ENCODE data around the gene PPARA.

The PPARA gene

DNA sequence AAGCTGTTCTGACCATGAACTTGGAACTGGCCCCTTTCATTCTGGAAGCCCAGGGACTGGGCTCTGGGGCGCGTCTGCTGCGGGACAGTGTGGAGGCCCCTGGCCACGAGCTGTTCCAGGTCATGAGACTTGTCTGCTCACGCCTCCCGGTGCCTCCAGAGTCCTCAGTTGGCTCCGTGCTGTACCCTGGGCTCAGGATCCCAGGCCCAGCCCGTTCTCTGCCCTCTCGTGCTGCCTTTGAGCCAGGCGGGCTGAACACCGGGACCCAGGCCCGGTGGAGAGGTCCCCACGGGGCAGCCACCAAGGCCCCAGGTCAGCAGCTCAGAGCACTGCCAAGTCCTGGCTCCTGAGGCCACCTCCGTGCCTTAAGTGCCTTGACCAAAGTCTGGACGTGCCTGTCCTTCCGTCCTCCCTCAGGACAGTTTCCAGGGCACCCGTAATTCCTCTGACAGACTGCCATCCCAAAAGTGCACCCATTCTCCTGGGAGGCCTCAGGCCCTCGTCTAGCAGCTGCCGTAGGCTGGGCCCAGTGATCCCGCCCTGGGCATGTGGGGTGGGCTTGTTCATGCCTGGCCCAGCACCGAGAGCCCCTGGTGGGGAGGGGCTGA is 36.3 kb upstream of the PPARA start:
- DNase-seq (ENCODE audit: low read depth): no peak

DNA sequence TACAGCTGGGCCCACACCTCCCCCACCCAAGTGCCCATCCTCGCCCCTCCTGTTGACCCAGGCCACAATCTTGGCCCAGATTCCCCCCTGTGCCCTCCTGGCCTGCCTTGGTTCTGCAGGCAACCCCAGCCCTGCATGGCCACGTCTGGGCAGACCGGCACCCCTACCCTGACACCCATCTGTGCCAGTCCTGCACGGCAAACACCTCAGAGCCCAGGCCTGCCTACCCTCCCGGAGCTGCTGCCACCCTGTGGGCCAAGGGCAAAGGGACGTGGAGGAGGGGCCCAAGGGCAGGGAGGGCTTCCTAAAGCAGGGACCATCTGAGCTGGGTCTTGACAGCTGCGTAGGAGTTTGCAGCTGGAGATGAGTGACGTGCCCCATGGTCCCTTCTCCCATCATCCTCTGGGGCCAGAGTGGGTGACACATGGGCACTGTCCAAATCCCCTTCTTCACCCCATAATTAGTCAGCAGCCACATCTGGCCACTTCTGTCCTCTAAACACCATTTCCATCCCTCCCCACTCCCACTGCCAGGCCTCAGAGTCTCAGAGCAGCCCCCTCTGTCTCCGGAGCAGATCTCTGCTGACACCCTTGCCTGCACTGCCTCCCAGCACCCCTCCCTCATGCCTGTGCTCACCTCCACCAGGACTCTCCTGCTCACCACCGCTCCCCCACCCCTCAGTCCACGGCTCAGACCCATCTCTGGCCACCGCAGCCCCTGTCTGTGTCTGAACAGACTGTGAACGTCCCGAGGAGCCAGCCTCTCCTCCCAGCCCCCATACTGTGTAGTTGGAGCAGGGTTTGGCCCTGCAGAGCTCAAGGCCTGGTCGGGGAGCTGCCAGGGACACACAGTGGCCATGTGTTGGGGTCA is 35.6 kb upstream of the PPARA start:
- DNase-seq (ENCODE audit: low read depth): no peak

DNA sequence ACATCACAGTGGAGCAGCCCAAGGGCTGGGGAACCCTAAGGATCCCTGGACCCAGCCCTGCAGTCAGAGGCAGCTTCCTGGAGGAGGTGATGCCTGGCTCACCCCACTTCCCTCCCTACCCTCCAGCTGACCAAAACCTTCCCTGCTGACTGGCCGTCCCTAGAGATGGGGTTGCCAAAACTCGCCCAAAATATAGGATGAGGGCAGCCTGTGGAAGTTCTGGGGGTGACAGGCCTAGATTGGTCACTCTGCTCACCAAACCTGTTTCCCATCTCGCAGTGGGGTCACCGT is 35.0 kb upstream of the PPARA start:
- no peak for DNase-seq (ENCODE audit: low read depth)

DNA sequence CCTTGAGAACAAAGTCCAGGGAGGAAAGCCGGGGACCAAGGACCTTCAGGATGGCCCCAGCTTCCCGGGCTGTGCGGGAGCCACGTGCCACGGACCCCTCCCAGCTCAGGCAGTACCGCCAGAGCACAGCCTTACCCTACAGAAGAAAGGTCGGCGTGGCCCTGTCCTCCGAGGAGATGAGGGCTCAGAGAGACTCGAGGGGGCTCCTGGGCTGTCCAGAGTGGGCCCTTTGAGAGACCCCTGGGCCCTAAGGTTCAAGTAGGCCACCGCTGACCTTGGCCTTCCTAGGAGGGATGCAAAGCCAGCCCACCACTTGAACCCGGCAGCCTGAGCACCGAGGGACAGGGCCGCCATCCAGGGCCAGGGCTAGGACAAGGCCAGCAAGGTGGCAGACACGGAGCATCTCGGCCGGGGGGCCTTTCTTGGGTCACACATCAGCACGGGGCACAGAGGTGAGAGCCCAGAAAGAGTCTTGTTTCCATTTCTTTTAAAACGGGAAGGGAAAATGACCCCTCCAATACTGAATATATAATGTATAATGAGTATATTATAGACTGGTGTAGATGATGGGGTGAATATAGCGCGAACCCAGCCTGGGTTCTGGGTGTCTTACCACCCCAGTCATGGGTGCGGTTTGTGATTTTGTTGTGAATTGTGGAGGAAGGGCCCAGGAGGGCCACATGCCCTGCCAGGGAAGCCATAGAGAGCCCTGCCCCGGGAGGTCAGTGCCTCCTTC is 34.4 kb upstream of the PPARA start:
- no peak for DNase-seq (ENCODE audit: low read depth)

DNA sequence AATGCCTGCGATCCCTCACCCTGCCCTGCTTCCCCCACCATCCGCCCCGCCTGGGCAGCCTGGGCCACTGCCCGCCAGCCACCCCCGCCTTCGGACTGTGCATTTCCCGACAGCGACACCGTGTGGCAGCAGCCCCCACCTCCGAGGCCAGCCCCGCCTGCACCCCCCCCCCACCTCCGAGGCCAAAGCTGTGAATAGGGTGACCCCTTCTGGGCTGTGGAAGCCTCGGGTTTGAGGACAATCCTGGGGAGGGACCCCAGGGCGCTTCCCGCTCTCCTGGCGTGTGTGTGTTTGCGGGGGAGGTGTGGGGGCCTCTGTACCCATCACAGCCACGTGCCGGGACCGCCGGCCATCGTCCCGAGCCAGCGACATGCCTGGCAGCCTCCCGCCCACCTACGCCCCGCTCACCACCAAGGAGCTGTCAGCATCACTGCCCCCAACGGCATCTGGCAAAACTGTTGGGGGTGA is 33.8 kb upstream of the PPARA start:
- DNase-seq (ENCODE audit: low read depth): peak; percentile 73

DNA sequence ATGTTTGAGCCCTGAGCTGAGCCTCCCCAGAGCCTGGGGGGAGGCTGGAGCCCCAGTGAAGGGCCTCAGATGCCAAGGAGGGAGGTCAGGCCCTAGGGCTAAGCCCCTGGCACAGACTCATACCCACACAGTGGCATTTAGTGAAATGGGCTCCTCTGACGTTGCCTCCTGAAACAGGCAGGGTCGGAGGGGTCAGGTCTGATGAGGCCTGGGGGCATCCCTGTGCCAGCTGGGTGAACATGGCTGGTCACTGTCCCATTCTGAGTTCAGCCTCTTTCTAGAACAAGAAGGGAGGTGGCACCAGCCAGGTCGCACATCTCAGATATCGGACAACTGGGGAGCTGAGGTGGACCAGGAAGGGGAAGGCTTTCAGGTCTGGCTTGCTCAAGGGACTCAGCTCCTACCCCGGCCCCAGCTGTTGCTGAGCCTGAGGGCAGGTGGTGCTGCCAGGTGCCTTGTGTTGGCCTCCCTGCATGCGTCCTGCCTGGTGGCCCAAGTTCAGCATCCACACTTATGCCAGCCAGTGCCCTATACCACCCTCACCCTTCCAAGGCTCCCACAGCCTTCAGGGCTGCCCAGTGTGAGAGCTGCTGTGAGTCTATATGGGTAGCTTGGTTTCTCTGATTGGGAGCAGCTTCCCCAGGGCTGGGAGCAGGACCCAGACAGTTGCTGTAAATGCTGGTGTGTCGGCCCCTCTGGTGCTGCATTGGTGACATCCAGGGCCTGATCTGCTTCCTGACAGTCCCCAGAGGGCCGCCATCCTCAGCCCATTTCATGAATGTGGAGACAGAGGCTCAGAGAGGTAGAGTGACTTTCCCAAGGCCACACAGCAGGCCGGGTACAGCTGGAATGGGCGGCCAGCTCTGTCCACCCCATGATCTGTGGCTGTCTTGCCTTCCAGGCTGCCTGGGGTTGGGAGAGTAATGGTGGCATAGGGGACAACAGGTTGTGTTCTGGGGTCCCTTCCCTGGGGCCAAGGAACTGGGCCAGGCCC is 32.8 kb upstream of the PPARA start:
- no peak for DNase-seq (ENCODE audit: low read depth)

DNA sequence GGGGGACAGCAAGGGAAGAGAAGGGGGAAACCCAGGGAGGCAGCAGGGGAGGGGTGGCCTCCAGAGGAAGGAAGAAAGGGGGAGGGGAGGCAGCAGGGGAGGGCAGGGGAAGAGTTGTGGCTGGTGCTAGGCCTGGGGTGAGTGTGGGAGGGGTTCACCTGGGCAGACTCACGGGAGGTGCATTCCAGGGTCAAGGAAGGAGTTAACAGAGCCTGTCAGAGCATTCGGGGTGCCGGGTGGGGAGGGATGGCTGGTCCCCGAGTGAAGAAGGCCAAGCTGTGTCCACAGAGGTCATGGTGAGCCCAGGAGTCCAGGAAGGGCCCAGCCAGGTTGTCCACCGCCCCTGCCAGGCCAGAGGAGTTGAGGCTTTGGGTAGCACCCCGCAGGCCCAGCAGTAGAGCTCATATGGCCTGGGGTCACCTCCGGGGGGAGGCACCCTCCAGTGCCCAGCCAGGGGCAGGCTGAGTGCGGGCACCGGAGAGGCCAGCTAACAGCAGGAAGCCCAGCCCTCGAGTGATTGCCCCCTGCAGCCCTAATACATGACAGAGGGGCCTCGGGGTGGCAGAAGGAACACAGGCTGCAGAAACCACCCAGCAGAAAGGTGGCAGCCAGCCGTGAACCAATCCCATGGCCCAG is 31.1 kb upstream of the PPARA start:
- no peak for DNase-seq (ENCODE audit: low read depth)

DNA sequence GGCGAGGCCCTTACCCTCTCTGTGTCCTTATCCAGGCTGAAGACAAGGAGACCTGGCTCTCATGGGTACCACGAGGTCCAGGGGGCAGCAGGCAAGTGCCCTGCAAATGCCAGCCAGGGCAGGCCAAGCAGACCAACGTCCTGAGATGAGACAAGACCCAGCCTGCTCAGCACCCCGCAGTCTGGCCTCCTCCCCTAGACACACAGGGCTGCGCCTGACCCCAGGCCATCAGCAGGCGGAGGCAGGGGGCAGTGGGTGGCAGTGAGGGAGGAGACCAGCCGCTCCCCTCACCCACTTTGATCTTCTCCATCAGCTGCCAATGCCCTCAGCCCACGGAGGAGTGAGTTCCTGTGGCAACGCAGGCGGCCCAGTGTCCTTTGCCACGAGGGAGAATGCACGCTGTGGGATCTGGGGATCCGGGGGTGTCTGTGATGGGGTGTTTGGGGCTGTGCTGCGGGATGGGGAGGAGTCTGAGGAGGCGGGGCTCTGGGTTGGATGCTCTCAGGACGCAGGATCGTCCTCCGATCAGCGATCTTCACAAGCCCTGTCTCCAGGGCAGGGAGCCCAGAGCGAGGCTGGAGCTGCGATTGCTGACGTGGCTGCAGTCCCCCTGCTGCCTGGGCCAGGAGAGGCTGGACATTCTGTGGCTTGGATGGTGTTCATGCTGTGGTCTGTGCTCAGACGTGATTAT is 30.5 kb upstream of the PPARA start:
- DNase-seq (ENCODE audit: low read depth): peak; percentile 53

DNA sequence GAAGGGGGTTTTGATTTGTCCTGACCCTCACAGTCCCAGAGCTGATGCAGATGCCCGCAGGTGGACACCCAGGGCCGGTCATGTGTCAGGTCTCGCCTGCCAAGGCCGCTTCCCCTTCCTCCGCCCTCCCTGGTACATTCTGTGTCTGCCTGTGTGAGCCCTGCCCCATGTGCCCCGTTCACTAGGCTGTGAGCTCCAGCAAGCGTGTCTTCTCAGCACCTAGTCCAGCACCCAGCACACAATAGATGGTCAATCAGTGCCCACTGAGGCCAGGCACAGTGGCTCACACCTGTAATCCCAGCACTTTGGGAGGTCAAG is 29.9 kb upstream of the PPARA start:
- DNase-seq (ENCODE audit: low read depth): no peak

DNA sequence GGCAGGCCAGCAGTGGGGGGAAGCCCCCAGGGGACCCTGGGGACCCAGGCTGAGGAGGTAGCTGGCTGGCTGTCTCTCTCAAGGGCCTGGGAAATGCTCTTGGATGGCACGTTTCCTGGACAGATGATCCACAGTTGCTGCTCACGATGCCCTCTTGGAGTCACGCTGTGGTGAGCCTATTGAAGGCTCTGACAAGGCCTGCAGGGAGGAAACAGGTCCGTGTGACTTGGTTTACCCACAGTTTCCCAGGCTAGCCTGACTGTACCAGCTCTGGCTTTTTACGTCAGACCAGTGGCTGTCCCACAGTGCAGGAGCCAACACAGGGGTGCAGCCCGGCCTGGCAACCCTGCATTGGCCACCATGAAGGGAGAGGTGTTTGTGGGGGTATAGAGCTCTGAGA is 29.2 kb upstream of the PPARA start:
- DNase-seq (ENCODE audit: low read depth): no peak

DNA sequence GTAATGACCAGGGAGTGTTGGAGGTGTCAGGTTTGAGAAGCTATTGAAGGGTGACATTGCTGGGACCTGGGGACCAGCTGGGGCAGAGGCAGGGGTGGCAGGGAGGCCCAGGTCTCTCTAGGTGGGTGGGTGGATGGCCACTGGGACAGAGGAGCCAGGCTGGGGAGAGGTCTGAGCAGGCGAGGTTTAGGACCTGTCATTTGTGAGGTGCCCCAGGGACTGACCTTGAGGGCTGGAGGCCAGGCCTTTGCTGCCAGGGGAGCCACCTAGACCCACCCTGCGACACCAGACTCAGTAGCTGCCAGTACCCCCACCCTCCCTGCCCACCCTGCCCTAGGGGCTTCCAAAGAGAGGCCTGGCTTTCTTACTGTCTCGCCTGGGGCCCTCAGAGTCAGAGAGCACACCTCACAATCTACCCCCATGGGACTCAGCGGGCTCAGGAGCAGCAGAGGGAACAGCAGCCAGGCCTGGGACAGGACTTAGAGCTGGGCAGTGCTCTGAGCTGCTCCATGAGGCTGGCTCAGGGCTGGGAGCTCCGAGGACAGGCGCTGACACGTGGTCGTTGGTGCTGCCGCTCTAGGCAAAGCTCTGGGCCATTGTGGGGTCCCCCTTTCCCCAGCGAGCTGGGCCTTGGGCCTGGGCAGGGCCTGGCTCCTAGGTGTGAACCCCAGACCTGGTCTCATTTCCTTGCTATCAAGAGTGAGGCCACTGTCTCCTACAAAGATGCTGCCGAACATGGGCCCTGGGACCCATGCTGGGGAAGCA is 28.6 kb upstream of the PPARA start:
- no peak for DNase-seq (ENCODE audit: low read depth)

DNA sequence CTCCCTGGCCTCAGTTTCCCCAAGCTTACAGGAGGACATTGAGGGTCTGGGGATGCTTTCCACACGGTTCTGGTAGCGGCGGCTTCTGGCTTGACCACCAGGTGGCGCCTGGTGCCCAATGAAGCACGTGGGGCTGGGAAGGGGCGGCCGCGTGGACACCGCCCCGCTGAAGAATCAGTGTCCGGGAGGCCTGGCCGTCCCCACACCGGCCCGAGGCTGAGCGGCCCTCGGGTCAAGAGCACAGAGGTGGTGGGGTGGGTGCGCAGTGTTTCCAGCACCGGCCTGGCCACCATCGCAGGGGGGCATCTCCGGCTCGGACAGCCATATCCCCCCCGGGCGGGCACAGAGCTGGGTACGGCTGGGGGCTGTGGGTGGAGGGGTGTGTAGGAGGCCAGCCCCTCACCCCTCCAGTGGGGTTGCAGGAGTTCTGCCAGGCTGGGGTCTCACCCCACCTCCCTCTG is 27.8 kb upstream of the PPARA start:
- DNase-seq (ENCODE audit: low read depth): peak; percentile 27

DNA sequence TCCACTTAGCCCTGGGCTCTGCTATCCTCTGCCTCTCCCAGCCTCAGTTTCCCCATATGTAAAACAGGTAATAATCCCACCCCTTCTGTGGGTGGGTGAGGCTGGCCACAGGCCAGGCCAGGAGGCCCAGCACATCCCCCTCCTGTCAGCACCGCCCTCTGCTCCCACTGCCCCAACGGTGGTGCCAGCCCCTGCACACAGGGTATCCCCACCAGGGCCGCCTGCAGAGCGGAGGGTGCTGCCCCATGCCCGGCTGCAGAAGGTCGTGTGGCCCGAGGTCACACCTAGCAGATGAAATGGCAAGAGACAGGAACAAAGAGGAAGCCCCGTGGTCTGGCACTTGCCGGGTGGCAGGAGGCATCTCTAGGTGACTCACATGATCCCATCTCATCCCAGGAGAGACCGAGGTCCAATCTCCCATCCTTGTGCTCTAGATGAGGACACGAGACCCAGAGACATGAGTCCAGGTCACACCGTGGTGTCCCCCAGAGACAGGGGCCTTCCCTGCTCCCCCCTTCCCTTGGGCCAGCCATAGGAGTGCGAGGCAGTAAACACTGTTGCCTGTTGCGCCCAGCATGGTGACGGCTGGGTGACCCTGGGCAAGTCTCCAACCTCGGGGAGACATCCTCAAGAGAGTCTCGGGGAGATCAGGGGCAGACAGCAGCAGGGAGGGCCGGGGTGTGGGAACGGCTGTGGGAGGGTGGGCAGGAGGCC is 27.2 kb upstream of the PPARA start:
- DNase-seq (ENCODE audit: low read depth): no peak

DNA sequence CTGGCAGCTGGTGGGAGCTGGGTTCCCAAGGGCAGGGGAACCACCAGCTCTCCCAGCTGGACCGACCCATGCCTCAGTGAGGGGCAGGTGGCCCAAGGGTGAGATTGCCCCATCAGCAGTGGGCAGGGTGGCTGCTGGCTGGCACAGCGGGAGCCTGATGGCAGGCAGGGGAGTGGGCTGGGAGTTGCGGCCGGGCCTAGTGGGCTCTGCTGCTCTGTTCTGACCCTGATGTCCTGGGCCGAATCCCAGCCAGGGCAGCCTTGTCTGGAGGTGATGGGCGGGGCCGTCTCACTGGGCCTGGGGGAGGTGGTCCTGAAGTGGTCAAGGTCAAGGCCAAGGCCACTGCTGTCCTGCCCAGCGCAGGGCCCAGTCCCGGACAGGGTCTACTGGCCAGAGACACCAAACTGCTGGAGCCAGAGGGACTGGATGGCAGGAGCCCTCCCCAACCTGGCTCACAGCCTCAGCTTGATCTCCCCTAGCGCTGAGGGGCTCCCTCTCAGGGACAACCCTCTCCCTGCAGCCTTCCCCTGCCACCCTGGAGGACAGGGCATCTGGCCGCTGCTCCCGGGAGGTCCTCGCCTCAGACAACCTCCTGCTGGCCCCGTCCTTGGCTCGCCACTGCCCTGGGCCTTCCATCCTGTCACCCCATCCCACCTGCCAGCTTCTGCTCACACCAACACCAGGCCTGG is 26.5 kb upstream of the PPARA start:
- no peak for DNase-seq (ENCODE audit: low read depth)

DNA sequence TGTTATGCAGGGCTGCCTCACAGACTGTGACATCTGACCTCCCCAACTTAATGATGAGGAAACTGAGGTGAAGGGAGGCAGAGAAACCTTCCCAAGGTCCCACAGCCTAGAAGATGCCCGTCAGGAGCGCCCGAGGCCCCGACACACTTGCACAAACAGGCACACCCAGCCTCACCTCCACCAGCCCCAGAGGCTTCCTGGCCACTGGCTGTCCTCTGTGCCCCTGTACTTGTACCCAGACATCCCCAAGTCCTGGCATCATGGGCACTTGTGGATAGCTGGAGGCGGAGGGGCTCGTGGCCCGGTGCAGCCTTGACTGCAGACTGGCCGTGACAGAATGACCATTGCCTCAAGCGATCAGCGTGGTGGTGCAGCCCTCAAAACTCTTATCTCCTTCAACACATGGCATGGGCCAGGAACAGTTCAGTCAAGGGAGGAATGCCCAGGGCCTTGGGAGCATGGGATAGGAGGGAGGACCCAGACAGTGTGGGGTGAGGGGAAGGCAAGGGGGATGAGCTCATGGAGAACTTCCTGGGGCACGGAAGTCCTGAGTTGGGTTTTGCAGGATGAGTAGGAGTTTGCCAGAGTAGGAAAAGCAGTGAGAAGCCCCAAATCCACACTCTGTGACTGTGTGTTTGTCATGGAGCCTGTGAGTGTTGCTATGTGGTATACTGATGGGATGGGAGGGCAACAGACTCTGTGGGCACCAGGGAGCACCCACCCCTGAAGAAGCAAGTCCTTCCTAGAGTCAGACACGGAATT is 25.8 kb upstream of the PPARA start:
- no peak for DNase-seq (ENCODE audit: low read depth)

DNA sequence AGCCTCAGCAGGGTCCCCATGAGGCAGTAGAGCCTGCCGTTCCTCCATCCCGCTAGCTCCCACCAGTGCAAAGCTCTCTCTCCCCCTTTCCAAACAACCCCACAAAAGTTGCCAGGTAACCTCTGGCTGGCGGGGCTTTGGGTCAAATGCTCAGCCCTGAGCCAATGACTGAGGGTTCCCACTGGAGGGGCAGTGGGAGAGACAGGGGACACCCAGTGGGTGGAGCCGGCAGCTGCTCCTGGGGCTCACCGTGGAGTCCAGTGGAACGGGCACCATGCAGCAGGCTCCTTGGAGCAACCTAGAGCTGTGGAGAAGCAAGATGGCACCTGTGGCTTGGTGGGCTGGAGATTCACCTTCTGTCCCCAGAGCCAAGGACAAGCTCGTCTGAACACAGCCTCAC is 25.0 kb upstream of the PPARA start:
- DNase-seq (ENCODE audit: low read depth): no peak

DNA sequence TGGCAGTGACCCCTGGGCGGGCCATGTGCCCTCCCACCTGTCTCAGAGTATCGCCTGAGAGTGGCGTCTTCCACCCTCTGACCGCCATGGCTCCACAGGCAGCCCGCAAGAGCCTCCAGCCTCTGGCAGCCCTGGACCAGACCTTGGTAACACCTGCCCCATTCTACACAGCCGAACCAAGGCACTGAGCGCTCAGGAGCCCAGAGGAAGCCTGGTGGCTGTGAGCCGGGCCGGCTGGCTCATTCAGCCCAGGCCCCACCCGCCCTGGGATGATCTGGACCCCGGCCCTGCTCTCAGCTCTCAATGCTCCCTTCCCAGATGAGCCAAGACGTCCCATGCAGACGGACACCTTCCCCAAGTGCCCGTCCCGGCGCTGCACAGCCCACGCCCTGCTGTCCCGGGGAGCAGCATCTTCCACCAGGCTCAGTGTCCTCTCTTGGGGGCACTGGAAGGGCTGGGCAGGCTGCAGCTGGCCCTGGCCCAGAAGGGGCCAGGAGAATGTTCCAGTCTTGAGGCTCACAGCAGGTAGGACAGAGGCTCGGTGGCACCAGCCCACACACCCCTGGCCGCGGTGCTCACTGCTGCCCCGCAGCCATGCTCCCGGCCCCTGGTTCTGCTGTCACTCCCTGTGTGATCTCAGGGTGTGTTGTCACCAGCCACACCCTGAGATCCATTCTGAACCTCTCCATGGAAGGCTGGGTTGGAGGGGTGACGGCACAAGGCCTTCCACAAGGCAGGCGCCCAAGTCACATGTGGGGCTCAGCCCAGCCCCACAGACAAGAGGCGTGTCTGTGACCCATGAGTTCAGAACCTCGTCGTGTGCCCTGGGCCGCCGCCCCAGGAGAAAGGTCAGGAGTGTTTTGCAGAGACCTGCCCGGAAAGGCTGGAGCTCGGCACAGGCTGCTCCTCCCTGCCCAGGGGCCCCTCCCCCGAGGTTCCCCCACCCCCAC is 24.2 kb upstream of the PPARA start:
- no peak for DNase-seq (ENCODE audit: low read depth)

Data from amniotic epithelial cell (primary cell).